Endothelial cell of umbilical vein (primary cell): ENCODE measurements around the gene ZSCAN25. TPM values are rescaled to one million over a fixed set of nuclear protein-coding genes. Genes with fewer than 3 reads are reported as not detected.

ENCODE experiments used
- BruUV-seq: library from RNA; stranded (reverse); fragments of 400-500 nt; replicated peaks from 2 replicates; lab custom pipeline; 2021; lab: Mats Ljungman, UMichigan
- CTCF ChIA-PET: fragments of 300-600, 350-600 bp; sonication (Branson Sonifier 250); formaldehyde crosslinking; loops from one replicate; lab custom pipeline; 2021; ENCODE audit warnings: antibody characterized with exemption, inconsistent platforms; lab: Charles Lee
- POLR2A ChIA-PET: fragments of 300-600, 350-600 bp; sonication (Branson Sonifier 250); formaldehyde crosslinking; loops from one replicate; lab custom pipeline; 2021; ENCODE audit warnings: antibody characterized with exemption, inconsistent platforms; lab: Charles Lee
- DNase-seq: peaks from one replicate; pipeline ENCODE4 v3.0.0-alpha.2; 2011; ENCODE audit warnings: low read depth, low spot score
- FAIRE-seq: peaks from 2 replicates; lab custom pipeline; 2011; peaks lifted over from hg19 to GRCh38; lab: Jason Lieb, UNC
- H2AFZ ChIP-seq: 2 replicates; pipeline ENCODE4 v1.6.0; 2012; ENCODE audit warnings: low read depth, low read length, control low read depth, inconsistent platforms
- H3K27ac ChIP-seq: 2 replicates; pipeline ENCODE4 v1.5.1; 2011; ENCODE audit warnings: low read depth, mild to moderate bottlenecking, control low read depth, low read length, moderate library complexity; ENCODE audit not compliant: insufficient read depth
- H3K27me3 ChIP-seq, 2 experiments: 2 replicates each; pipeline versions ENCODE4 v1.6.0 to v1.6.1; 2011; ENCODE audit warnings: low read length in 2 of 2, mixed read lengths in 1 of 2; ENCODE audit not compliant: control insufficient read depth in 2 of 2, insufficient read depth in 2 of 2
- H3K36me3 ChIP-seq, 2 experiments: 2 replicates in 1 of 2; 3 replicates in 1 of 2; pipeline ENCODE4 v1.5.1; 2011; ENCODE audit warnings: low read length in 2 of 2, mild to moderate bottlenecking in 1 of 2, moderate library complexity in 1 of 2; ENCODE audit not compliant: control insufficient read depth in 2 of 2, insufficient read depth in 2 of 2; ENCODE audit errors: extremely low read depth in 1 of 2
- H3K4me1 ChIP-seq: 3 replicates; pipeline ENCODE4 v1.5.1; 2011; ENCODE audit warnings: mild to moderate bottlenecking, low read length; ENCODE audit not compliant: control insufficient read depth, insufficient read depth; ENCODE audit errors: extremely low read depth
- H3K4me2 ChIP-seq: 2 replicates; pipeline ENCODE4 v1.6.1; 2011; ENCODE audit warnings: low read length, control low read depth, mixed read lengths; ENCODE audit not compliant: insufficient read depth
- H3K4me3 ChIP-seq, 3 experiments: fragments of 200-600 bp in 1 of 3; sonication (generic), shearing (Covaris generic) in 1 of 3; replicated peaks in 1 of 3; 2 replicates each; pipeline ENCODE4 v1.5.1; 2011 to 2016; ENCODE audit warnings: control low read depth in 3 of 3, low read length in 3 of 3, mild to moderate bottlenecking in 2 of 3, inconsistent platforms in 1 of 3, low read depth in 1 of 3, moderate library complexity in 1 of 3; ENCODE audit not compliant: insufficient read depth in 1 of 3
- H3K79me2 ChIP-seq: 2 replicates; pipeline ENCODE4 v1.6.0; 2012; ENCODE audit warnings: low read length, inconsistent platforms; ENCODE audit not compliant: control insufficient read depth, insufficient read depth
- H3K9ac ChIP-seq: replicated peaks from 2 replicates; pipeline ENCODE3; 2011; ENCODE audit warnings: low read length, control low read depth; ENCODE audit not compliant: insufficient read depth; ENCODE audit errors: extremely low read depth
- H3K9me1 ChIP-seq: replicated peaks from 3 replicates; pipeline ENCODE4 v1.6.0; 2011; ENCODE audit warnings: mild to moderate bottlenecking, low read length; ENCODE audit not compliant: control insufficient read depth, insufficient read depth; ENCODE audit errors: extremely low read depth
- H3K9me3 ChIP-seq: replicated peaks from 2 replicates; pipeline ENCODE4 v1.5.1; 2012; ENCODE audit warnings: low read length, inconsistent platforms; ENCODE audit not compliant: control insufficient read depth, insufficient read depth
- H4K20me1 ChIP-seq: replicated peaks from 2 replicates; pipeline ENCODE3; 2011; ENCODE audit warnings: mild to moderate bottlenecking, low read length; ENCODE audit not compliant: control insufficient read depth, insufficient read depth; ENCODE audit errors: extremely low read depth
- EZH2 ChIP-seq: IDR thresholded peaks from 2 replicates; pipeline ENCODE4 v1.6.1; 2012; ENCODE audit warnings: borderline replicate concordance, low read depth, mild to moderate bottlenecking, moderate library complexity, low read length, inconsistent platforms; ENCODE audit not compliant: severe bottlenecking
- FOS ChIP-seq: IDR thresholded peaks from 2 replicates; pipeline ENCODE4 v1.6.1; 2011; ENCODE audit warnings: mild to moderate bottlenecking, low read length, moderate library complexity, borderline replicate concordance; ENCODE audit not compliant: insufficient read depth
- GATA2 ChIP-seq: IDR thresholded peaks from 2 replicates; pipeline ENCODE4 v1.7.0; 2011; ENCODE audit warnings: low read depth, mild to moderate bottlenecking, moderate library complexity, mixed read lengths, low read length; ENCODE audit not compliant: insufficient read length, insufficient read depth
- JUN ChIP-seq: IDR thresholded peaks from 2 replicates; pipeline ENCODE4 v1.6.1; 2011; ENCODE audit warnings: borderline replicate concordance, low read depth; ENCODE audit not compliant: insufficient read length, insufficient read depth
- MAX ChIP-seq: IDR thresholded peaks from 2 replicates; pipeline ENCODE4 v1.6.1; 2011; ENCODE audit not compliant: insufficient read depth, insufficient read length
- MYC ChIP-seq: IDR thresholded peaks from one replicate; pipeline ENCODE4 v1.6.1; 2011; ENCODE audit warnings: mild to moderate bottlenecking, low read depth, low read length
- POLR2A ChIP-seq: IDR thresholded peaks from 2 replicates; pipeline ENCODE4 v1.6.1; 2012; ENCODE audit warnings: low read depth, mild to moderate bottlenecking, control low read depth, low read length
- POLR2AphosphoS5 ChIP-seq: IDR thresholded peaks from 2 replicates; pipeline ENCODE4 v1.6.1; 2012; ENCODE audit warnings: low read depth, mild to moderate bottlenecking, control low read depth, low read length, moderate library complexity; ENCODE audit not compliant: insufficient read depth
- dilution Hi-C: fragments of 300-500 bp; cut with MboI; formaldehyde crosslinking; loops from one replicate; pipeline ENCODE4 v1.15.0; 2019; ENCODE audit warnings: low sequenced_read_pairs; ENCODE audit not compliant: extremely low pct_ligation_motif_present
- intact Hi-C: fragments of 100-400 bp; cut with micrococcal nuclease; formaldehyde crosslinking; loops from one replicate; pipeline ENCODE4 v1.10.0; 2022
- polyA plus RNA-seq, 4 experiments: library from polyadenylated mRNA; depleted of rRNA in 3 of 4; stranded (reverse) in 3 of 4; unstranded in 1 of 4; fragments of >200 nt; gene quantifications; 2 replicates each; pipeline versions ENCODE4 v1.2.1 to v1.2.3, GENCODE V29; 2011 to 2012; ENCODE audit warnings: missing spikeins in 1 of 4
- total RNA-seq: library from RNA; stranded (reverse); gene quantifications from 2 replicates; pipeline ENCODE4 v1.2.3, GENCODE V29; 2021
- TF ChIP-seq, protein P1 (sequence below), 2 donors: IDR thresholded peaks; 1 replicate in 1 of 2; 2 replicates in 1 of 2; pipeline ENCODE4 v1.5.1; 2011; ENCODE audit warnings: low read length in 2 of 2, mild to moderate bottlenecking in 2 of 2, moderate library complexity in 2 of 2, control low read depth in 1 of 2, inconsistent platforms in 1 of 2, low read depth in 1 of 2; ENCODE audit not compliant: insufficient read depth in 1 of 2; ENCODE audit errors: extremely low read depth in 1 of 2

ZSCAN25 gene
- total and polyA plus RNA-seq, 2 donors (not counting 3 experiments of a cell fraction or from before 2014, with no cell fraction given): 8.9 to 13.8 TPM

GRCh38 chr7:99605527-99605926 lies 11.2 kb upstream of the ZSCAN25 start:
- dilution Hi-C loops: no loop called here
- intact Hi-C loops: no loop called here
- BruUV-seq: no TSS peak
- no peaks in the 10 kb centered on the region for H3K79me2 ChIP-seq
- no peak overlapping the region for H3K4me3 ChIP-seq
- no peaks in the 10 kb centered on the region for H3K36me3 ChIP-seq
- H3K9me3 ChIP-seq: no peaks in the 10 kb centered on the region
- H3K4me1 ChIP-seq: no peaks in the 10 kb centered on the region
- FAIRE-seq: no peak
- peaks cover 2 to 4% of the 10 kb centered on the region in 2 experiments for H3K27me3 ChIP-seq
- no peak for TF ChIP-seq POLR2A
- no peaks in the 10 kb centered on the region for H3K9me1 ChIP-seq
- H4K20me1 ChIP-seq: no peaks in the 10 kb centered on the region
- CTCF ChIA-PET: no interaction called here
- no peak for DNase-seq
- POLR2A ChIA-PET: no interaction called here
- H3K9ac ChIP-seq: no peak overlapping the region
- H3K4me2 ChIP-seq: no peak overlapping the region
- H2AFZ ChIP-seq: no peak overlapping the region
- H3K27ac ChIP-seq: no peak overlapping the region

DNA sequence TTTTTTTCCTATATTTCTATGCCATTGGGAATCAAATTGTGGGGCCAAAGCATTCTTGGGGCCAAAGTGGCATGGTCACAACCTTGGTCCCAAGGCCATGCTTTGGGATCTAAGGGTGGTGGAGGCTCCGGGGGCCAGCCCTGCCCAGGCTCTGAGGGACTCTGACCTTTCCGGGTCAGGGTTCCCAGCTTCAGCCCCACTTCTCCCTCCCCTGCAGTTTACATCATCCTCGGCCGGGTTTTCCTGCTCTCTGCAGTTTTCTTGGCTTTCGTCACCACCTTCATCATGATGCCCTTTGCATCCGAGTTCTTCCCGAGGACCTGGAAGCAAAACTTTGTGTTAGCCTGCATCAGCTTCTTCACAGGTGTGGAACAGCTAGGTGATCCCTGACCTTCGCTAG lies 10.2 kb upstream of the ZSCAN25 start:
- CTCF ChIA-PET: no interaction called here

More for the DNA sequence above, 10.2 kb upstream of the ZSCAN25 start:
- H3K4me1 ChIP-seq: no peaks in the 10 kb centered on the region
- H3K9me1 ChIP-seq: no peaks in the 10 kb centered on the region
- peaks cover 3 to 7% of the 10 kb centered on the region in 2 experiments for H3K27me3 ChIP-seq
- dilution Hi-C loops (no loop called here), intact Hi-C loops (no loop called here)
- no peak overlapping the region for H3K4me2 ChIP-seq
- H3K9ac ChIP-seq: no peak overlapping the region
- POLR2A ChIA-PET: no interaction called here
- H3K4me3 ChIP-seq: no peak overlapping the region
- H3K36me3 ChIP-seq: no peaks in the 10 kb centered on the region
- no peak overlapping the region for H3K27ac ChIP-seq
- DNase-seq (no peak), FAIRE-seq (no peak)
- H3K79me2 ChIP-seq: no peaks in the 10 kb centered on the region
- no peak overlapping the region for H2AFZ ChIP-seq
- H3K9me3 ChIP-seq: no peaks in the 10 kb centered on the region
- BruUV-seq: no TSS peak
- no peaks in the 10 kb centered on the region for H4K20me1 ChIP-seq
- TF ChIP-seq, protein P1, sequence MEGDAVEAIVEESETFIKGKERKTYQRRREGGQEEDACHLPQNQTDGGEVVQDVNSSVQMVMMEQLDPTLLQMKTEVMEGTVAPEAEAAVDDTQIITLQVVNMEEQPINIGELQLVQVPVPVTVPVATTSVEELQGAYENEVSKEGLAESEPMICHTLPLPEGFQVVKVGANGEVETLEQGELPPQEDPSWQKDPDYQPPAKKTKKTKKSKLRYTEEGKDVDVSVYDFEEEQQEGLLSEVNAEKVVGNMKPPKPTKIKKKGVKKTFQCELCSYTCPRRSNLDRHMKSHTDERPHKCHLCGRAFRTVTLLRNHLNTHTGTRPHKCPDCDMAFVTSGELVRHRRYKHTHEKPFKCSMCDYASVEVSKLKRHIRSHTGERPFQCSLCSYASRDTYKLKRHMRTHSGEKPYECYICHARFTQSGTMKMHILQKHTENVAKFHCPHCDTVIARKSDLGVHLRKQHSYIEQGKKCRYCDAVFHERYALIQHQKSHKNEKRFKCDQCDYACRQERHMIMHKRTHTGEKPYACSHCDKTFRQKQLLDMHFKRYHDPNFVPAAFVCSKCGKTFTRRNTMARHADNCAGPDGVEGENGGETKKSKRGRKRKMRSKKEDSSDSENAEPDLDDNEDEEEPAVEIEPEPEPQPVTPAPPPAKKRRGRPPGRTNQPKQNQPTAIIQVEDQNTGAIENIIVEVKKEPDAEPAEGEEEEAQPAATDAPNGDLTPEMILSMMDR (IDR thresholded peaks at IDR 0.05; ENCODE audit: extremely low read depth in 1 of 2, insufficient read depth in 1 of 2, low read depth in 1 of 2, low read length in 2 of 2): no peak
- no peak for TF ChIP-seq MYC
- TF ChIP-seq FOS: no peak
- TF ChIP-seq JUN: no peak
- TF ChIP-seq EZH2: no peak
- no peak for TF ChIP-seq MAX
- no peak for TF ChIP-seq POLR2A
- no peak for TF ChIP-seq GATA2
- TF ChIP-seq POLR2AphosphoS5: no peak
